Tibial nerve (tissue), 4 donors: ENCODE measurements around the gene GSN.

ENCODE experiments used
- EP300 ChIP-seq, 2 donors: sonication (generic); formaldehyde crosslinking; IDR thresholded peaks; one replicate each; pipeline ENCODE4 v1.6.1; 2017; ENCODE audit warnings: antibody characterized with exemption in 2 of 2, mild to moderate bottlenecking in 1 of 2
- POLR2A ChIP-seq, 2 donors: fragments of 450-650 bp; IDR thresholded peaks; one replicate each; pipeline ENCODE4 v1.6.1; 2017; ENCODE audit warnings: antibody characterized with exemption in 2 of 2, mild to moderate bottlenecking in 2 of 2, moderate library complexity in 2 of 2
- TF ChIP-seq, protein P1 (sequence below), 5 experiments: fragments of 200-600 bp in 3 of 5; fragments of 450-650 bp in 2 of 5; sonication (generic) in 3 of 5; IDR thresholded peaks; one replicate each; pipeline ENCODE4 v1.5.1; 2016 to 2019; ENCODE audit warnings: antibody characterized with exemption in 5 of 5, mild to moderate bottlenecking in 3 of 5, moderate library complexity in 2 of 5

DNA sequence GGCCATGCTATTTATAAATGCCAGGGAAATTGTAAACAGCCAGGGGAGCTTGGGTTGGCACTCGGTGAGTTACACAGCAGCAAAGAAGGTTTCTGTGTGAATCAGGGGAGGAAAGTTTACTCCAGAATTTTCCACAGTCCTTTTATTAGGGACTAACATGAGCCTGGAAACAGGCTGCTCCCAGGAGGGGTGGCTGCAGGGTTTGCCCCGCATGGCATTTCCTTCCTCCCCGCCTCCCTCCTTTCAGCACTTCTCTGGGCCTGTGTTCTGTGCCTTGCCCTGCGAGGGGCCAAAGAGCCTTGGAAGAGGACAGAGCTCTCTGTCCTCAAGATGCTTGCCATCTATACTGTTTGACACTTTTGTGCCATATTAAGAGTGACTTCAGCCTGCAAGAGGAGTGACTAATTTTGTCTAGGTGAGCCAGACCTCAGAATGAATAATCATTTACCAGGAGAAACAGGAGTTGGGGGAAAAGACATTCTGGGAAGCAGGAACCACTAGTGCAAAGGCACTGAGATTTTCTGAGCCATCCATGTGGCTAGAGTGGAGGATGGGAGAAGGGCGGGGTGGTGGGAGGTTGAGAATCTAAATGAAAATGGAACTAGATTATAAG is 1.8 kb downstream of the GSN start:
- TF ChIP-seq, protein P1, sequence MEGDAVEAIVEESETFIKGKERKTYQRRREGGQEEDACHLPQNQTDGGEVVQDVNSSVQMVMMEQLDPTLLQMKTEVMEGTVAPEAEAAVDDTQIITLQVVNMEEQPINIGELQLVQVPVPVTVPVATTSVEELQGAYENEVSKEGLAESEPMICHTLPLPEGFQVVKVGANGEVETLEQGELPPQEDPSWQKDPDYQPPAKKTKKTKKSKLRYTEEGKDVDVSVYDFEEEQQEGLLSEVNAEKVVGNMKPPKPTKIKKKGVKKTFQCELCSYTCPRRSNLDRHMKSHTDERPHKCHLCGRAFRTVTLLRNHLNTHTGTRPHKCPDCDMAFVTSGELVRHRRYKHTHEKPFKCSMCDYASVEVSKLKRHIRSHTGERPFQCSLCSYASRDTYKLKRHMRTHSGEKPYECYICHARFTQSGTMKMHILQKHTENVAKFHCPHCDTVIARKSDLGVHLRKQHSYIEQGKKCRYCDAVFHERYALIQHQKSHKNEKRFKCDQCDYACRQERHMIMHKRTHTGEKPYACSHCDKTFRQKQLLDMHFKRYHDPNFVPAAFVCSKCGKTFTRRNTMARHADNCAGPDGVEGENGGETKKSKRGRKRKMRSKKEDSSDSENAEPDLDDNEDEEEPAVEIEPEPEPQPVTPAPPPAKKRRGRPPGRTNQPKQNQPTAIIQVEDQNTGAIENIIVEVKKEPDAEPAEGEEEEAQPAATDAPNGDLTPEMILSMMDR (IDR thresholded peaks at IDR 0.05): no peak
- TF ChIP-seq POLR2A (IDR thresholded peaks at IDR 0.05) (no peak), EP300 (IDR thresholded peaks at IDR 0.05) (no peak)
